SU-DHL-6 (cell line): ENCODE data around the gene THAP2.
"Not testable (repeated sequence)": the region's sequence is repeated elsewhere in the genome, so short reads cannot be mapped to it uniquely, and the experiment has no call there.

ENCODE experiments used
- H2AFZ ChIP-seq: fragments of 200-600 bp; sonication (generic); 2 replicates; pipeline ENCODE4 v1.6.1; 2014; ENCODE audit warnings: low read depth, mild to moderate bottlenecking, moderate library complexity, mixed read lengths, antibody characterized with exemption, low read length; ENCODE audit not compliant: severe bottlenecking
- H3F3A ChIP-seq: fragments of 200-600 bp; shearing (Covaris generic); 2 replicates; pipeline ENCODE4 v1.6.0; 2016; ENCODE audit warnings: antibody characterized with exemption, mild to moderate bottlenecking; ENCODE audit not compliant: insufficient read depth
- H3K27ac ChIP-seq: fragments of 200-600 bp; sonication (generic); 2 replicates; pipeline ENCODE4 v1.5.1; 2016; ENCODE audit warnings: low read depth, mild to moderate bottlenecking, low read length, moderate library complexity, mixed read lengths
- H3K27me3 ChIP-seq: fragments of 200-600 bp; sonication (generic), shearing (Covaris generic); 2 replicates; pipeline ENCODE4 v1.6.0; 2014; ENCODE audit warnings: mild to moderate bottlenecking, low read length
- H3K36me3 ChIP-seq: fragments of 200-600 bp; sonication (generic); 2 replicates; pipeline ENCODE4 v1.6.1; 2014; ENCODE audit warnings: mild to moderate bottlenecking, low read length, mixed read lengths
- H3K4me2 ChIP-seq: fragments of 300-600, 200-600 bp; shearing (Covaris generic), sonication (generic); 2 replicates; pipeline ENCODE4 v1.6.0; 2014; ENCODE audit warnings: low read length, low read depth, mild to moderate bottlenecking; ENCODE audit not compliant: poor library complexity, severe bottlenecking
- H3K4me3 ChIP-seq: fragments of 200-600 bp; sonication (generic); 2 replicates; pipeline ENCODE4 v1.5.1; 2014; ENCODE audit warnings: antibody characterized with exemption, low read length, mild to moderate bottlenecking, mixed read lengths; ENCODE audit not compliant: insufficient read depth, poor library complexity, severe bottlenecking
- H3K79me2 ChIP-seq: fragments of 200-600 bp; sonication (generic); 2 replicates; pipeline ENCODE4 v1.6.1; 2014; ENCODE audit warnings: mild to moderate bottlenecking, low read length, moderate library complexity; ENCODE audit not compliant: insufficient read depth
- H3K9ac ChIP-seq: fragments of 200-600 bp; sonication (generic); 2 replicates; pipeline ENCODE4 v1.7.0; 2014; ENCODE audit warnings: mild to moderate bottlenecking, low read length
- H3K9me2 ChIP-seq: fragments of 200-600 bp; sonication (generic); replicated peaks from 2 replicates; pipeline ENCODE4 v1.6.1; 2014; ENCODE audit warnings: low read length; ENCODE audit not compliant: insufficient read depth
- H3K9me3 ChIP-seq: fragments of 200-600 bp; sonication (generic); 2 replicates; pipeline ENCODE4 v1.6.1; 2014; ENCODE audit warnings: low read length, mixed read lengths; ENCODE audit not compliant: insufficient read depth
- H4K20me1 ChIP-seq: fragments of 200-600 bp; sonication (generic); 2 replicates; pipeline ENCODE4 v1.6.1; 2014; ENCODE audit warnings: low read depth, mild to moderate bottlenecking, antibody characterized with exemption, low read length, moderate library complexity, mixed read lengths
- CTCF ChIP-seq: fragments of 200-600 bp; sonication (generic); IDR thresholded peaks from one replicate; pipeline ENCODE4 v1.5.1; 2017; ENCODE audit warnings: antibody characterized with exemption, mild to moderate bottlenecking, low read length, moderate library complexity; ENCODE audit not compliant: insufficient read depth, poor library complexity, severe bottlenecking
- EZH2phosphoT487 ChIP-seq: fragments of 200-600 bp; sonication (generic), shearing (Covaris generic); conservative IDR thresholded peaks from 2 replicates; pipeline ENCODE4 v1.6.1; 2018; ENCODE audit warnings: mild to moderate bottlenecking, antibody characterized with exemption, low read length, moderate library complexity, mixed read lengths

The THAP2 gene

GRCh38 chr12:71685914-71686657 is 22.0 kb downstream of the THAP2 start, which contains the start of gene TMEM19:
Gene TMEM19 (plus strand): TSS chr12:71686082. CDS start chr12:71686681, 599 bp downstream.
- Histone ChIP-seq H3K79me2 (peaks cover 31% of the 10 kb centered on the region; the same call in 1 of the 2 replicates), H3K4me2 (peak within 1 kb of the TSS; percentile 90), H2AFZ (peak within 1 kb of the TSS; percentile 61), H3K9me2 (no peaks in the 10 kb centered on the region), H3K36me3 (no peaks in the 10 kb centered on the region), H4K20me1 (no peaks in the 10 kb centered on the region), H3K4me3 (peak within 1 kb of the TSS; percentile 62), H3K27me3 (no peaks in the 10 kb centered on the region), H3K9me3 (no peaks in the 10 kb centered on the region), H3F3A (peaks cover 49% of the 10 kb centered on the region), H3K27ac (peak within 1 kb of the TSS; percentile 92), H3K9ac (peak within 1 kb of the TSS; percentile 67)
- TF ChIP-seq EZH2phosphoT487 (no peak), CTCF (no peak)

- Histone ChIP-seq H3K9ac (peak overlapping the region; percentile 67), H3K79me2 (peaks cover 33% of the 10 kb centered on the region; the same call in 1 of the 2 replicates), H3F3A (peaks cover 51% of the 10 kb centered on the region), H3K36me3 (no peaks in the 10 kb centered on the region), H3K4me2 (peak overlapping the region; percentile 90), H3K9me2 (no peaks in the 10 kb centered on the region), H3K27me3 (no peaks in the 10 kb centered on the region), H3K9me3 (no peaks in the 10 kb centered on the region), H2AFZ (peak overlapping the region; percentile 61), H3K27ac (peak overlapping the region; percentile 92), H3K4me3 (peak overlapping the region; percentile 62), H4K20me1 (no peaks in the 10 kb centered on the region)
- TF ChIP-seq CTCF (no peak), EZH2phosphoT487 (no peak)
Observed at GRCh38 chr12:71686658-71687025, 22.5 kb downstream of the THAP2 start.

GRCh38 chr12:71687172-71687571 is 23.1 kb downstream of the THAP2 start:
- Histone ChIP-seq H3K4me2 (peak overlapping the region; percentile 90), H3K9ac (peak overlapping the region; percentile 67), H3K79me2 (peaks cover 38% of the 10 kb centered on the region; the same call in 1 of the 2 replicates), H3K4me3 (peak overlapping the region; percentile 62), H3F3A (peaks cover 56% of the 10 kb centered on the region), H3K27ac (peak overlapping the region; percentile 92)
- H2AFZ ChIP-seq, H3K9me3 ChIP-seq, H3K36me3 ChIP-seq, H3K9me2 ChIP-seq, H3K27me3 ChIP-seq, H4K20me1 ChIP-seq: not testable (repeated sequence)

- Histone ChIP-seq H3K36me3 (no peaks in the 10 kb centered on the region), H3K4me2 (peak overlapping the region; percentile 90), H3K4me3 (peak overlapping the region; percentile 62), H3K27me3 (no peaks in the 10 kb centered on the region), H3K9me3 (no peaks in the 10 kb centered on the region), H3K9ac (peak overlapping the region; percentile 67), H4K20me1 (no peaks in the 10 kb centered on the region), H3K27ac (peak overlapping the region; percentile 92), H3K79me2 (peaks cover 45% of the 10 kb centered on the region; the same call in 1 of the 2 replicates), H3F3A (peaks cover 60% of the 10 kb centered on the region), H3K9me2 (no peaks in the 10 kb centered on the region), H2AFZ (no peak overlapping the region)
- TF ChIP-seq EZH2phosphoT487 (no peak), CTCF (no peak)
Observed at GRCh38 chr12:71688961-71689570, 25.0 kb downstream of the THAP2 start.
